ENCODE measurements around the gene PSMD13.

The PSMD13 gene

GRCh38 chr11:204587-205109 lies 32.1 kb upstream of the PSMD13 start:
- DNase-seq (ENCODE audit: low read depth): no peak

- DNase-seq (ENCODE audit: low read depth): no peak
These were observed 31.4 kb upstream of the PSMD13 start for GRCh38 chr11:205221-206001.

GRCh38 chr11:206002-206384 lies 30.8 kb upstream of the PSMD13 start:
- DNase-seq (ENCODE audit: low read depth): no peak

- DNase-seq (ENCODE audit: low read depth): no peak
These were observed 30.1 kb upstream of the PSMD13 start for GRCh38 chr11:206526-207207.

GRCh38 chr11:207208-207862 lies 29.4 kb upstream of the PSMD13 start, which contains the start of the genes BET1L and RIC8A:
BET1L (minus strand) TSS chr11:207399; CDS start chr11:207321, 78 bp downstream.
RIC8A (plus strand) TSS chr11:207708; CDS start chr11:208855, 1,147 bp downstream.
- peak; percentile 93 for DNase-seq (ENCODE audit: low read depth)

- no peak for DNase-seq (ENCODE audit: low read depth)
These were observed 29.0 kb upstream of the PSMD13 start for GRCh38 chr11:207863-208180.

- DNase-seq (ENCODE audit: low read depth): peak; percentile 86
These were observed 28.4 kb upstream of the PSMD13 start for GRCh38 chr11:208181-208916.

- DNase-seq (ENCODE audit: low read depth): no peak
These were observed 27.9 kb upstream of the PSMD13 start for GRCh38 chr11:208917-209260.

GRCh38 chr11:209275-210121 lies 27.3 kb upstream of the PSMD13 start:
- DNase-seq (ENCODE audit: low read depth): no peak

- no peak for DNase-seq (ENCODE audit: low read depth)
These were observed 26.5 kb upstream of the PSMD13 start for GRCh38 chr11:210122-210802.

GRCh38 chr11:210803-211180 lies 26.0 kb upstream of the PSMD13 start:
- no peak for DNase-seq (ENCODE audit: low read depth)

- DNase-seq (ENCODE audit: low read depth): no peak
These were observed 25.5 kb upstream of the PSMD13 start for GRCh38 chr11:211295-211694.

- no peak for DNase-seq (ENCODE audit: low read depth)
These were observed 25.0 kb upstream of the PSMD13 start for GRCh38 chr11:211741-212140.

GRCh38 chr11:212150-213100 lies 24.4 kb upstream of the PSMD13 start:
- no peak for DNase-seq (ENCODE audit: low read depth)

GRCh38 chr11:213111-213510 lies 23.7 kb upstream of the PSMD13 start:
- no peak for DNase-seq (ENCODE audit: low read depth)

GRCh38 chr11:214083-214482 lies 22.7 kb upstream of the PSMD13 start:
- no peak for DNase-seq (ENCODE audit: low read depth)

- no peak for DNase-seq (ENCODE audit: low read depth)
These were observed 21.2 kb upstream of the PSMD13 start for GRCh38 chr11:215581-216037.

GRCh38 chr11:216081-216974 lies 20.4 kb upstream of the PSMD13 start:
- no peak for DNase-seq (ENCODE audit: low read depth)

All from activated T-cell treated with anti-CD3 and anti-CD28 coated beads for 48 hours (primary cell).